T-helper 22 cell (primary cell): Measurements from ENCODE around the gene PPP2R5D.

ENCODE experiments used
- DNase-seq: peaks from one replicate; pipeline ENCODE4 v3.0.0-alpha.2; 2020; ENCODE audit warnings: low read depth

The PPP2R5D gene

GRCh38 chr6:43059168-43060033, 75.0 kb downstream of the PPP2R5D start, which contains the start of the genes KLC4 and MRPL2:
KLC4 (plus strand) TSS chr6:43059631; CDS start chr6:43061336, 1,705 bp downstream.
MRPL2 (minus strand) TSS chr6:43059434; CDS start chr6:43059381, 53 bp downstream.
- DNase-seq: peak; percentile 95

- DNase-seq: no peak
Observed at GRCh38 chr6:43060034-43060754, 75.8 kb downstream of the PPP2R5D start.

- DNase-seq: no peak
Observed at GRCh38 chr6:43060755-43061633, 76.6 kb downstream of the PPP2R5D start.

GRCh38 chr6:43061861-43062260, 77.5 kb downstream of the PPP2R5D start:
- DNase-seq: no peak
